Measurements from ENCODE around the gene SSBP2.
"Not testable (repeated sequence)": the region's sequence is repeated elsewhere in the genome, so short reads cannot be mapped to it uniquely, and the experiment has no call there.

Gene SSBP2

DNA sequence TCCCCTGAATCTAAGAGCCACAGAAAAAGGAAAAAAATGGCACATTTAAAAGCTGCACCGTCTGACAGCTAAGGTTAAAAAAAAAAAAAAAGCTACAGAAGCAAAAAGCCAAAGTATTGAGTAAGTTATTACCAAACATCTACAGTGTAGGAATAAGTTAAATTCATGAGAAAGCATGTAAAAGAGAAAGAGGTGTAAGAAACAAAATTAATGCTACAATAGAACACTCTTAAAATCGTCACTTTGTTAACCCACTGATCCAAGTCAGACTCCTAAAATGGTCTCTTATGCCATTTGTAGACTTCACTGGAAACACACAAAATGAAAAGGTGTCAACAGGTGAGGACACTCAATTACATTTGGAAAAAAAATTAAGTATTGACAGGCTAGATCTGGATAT lies 120.2 kb downstream of the SSBP2 start:
- Histone ChIP-seq H3K9me3 (ENCODE audit: control insufficient read depth in 1 of 2, low read length in 2 of 2) (no peaks in the 10 kb centered on the region), H3K4me3 (ENCODE audit: low read depth in 1 of 2, low read length in 2 of 2) (no peak overlapping the region), H3K36me3 (ENCODE audit: control insufficient read depth in 1 of 2, insufficient read depth in 2 of 2, low read length in 2 of 2) (peaks cover 0 to 3% of the 10 kb centered on the region in 2 donors), H3K27me3 (ENCODE audit: low read depth, low read length) (no peaks in the 10 kb centered on the region), H3K27ac (ENCODE audit: low read length) (no peak overlapping the region), H3K4me1 (ENCODE audit: control insufficient read depth in 1 of 2, insufficient read depth in 2 of 2, low read length in 2 of 2) (no peaks in the 10 kb centered on the region)

DNA sequence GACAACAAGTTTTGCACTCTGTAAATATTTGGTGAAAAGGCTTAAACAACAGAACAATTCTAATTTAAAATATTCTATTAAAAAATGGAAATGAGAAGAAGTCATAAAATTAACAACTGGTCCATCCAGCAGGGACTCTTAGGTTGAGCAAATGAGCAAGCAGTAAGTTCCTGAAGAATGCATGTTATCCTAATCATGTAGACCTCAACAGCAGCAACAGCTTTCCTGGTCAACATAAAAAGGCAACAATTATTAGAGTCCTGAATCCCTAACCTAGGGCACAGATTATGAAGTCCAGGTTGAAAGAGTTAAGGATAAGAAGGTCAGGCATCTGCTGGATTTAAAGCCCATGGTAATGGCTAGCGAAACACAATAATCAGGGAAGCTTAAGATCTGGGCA lies 120.9 kb downstream of the SSBP2 start:
- no peaks in the 10 kb centered on the region for H3K9me3 ChIP-seq (ENCODE audit: control insufficient read depth in 1 of 2, low read length in 2 of 2)
- H3K4me3 ChIP-seq (ENCODE audit: low read depth in 1 of 2, low read length in 2 of 2): no peak overlapping the region
- H3K27me3 ChIP-seq (ENCODE audit: low read depth, low read length): no peaks in the 10 kb centered on the region
- no peak overlapping the region for H3K27ac ChIP-seq (ENCODE audit: low read length)
- no peaks in the 10 kb centered on the region for H3K4me1 ChIP-seq (ENCODE audit: control insufficient read depth in 1 of 2, insufficient read depth in 2 of 2, low read length in 2 of 2)
- H3K36me3 ChIP-seq (ENCODE audit: control insufficient read depth in 1 of 2, insufficient read depth in 2 of 2, low read length in 2 of 2): peaks cover 0 to 3% of the 10 kb centered on the region in 2 donors

DNA sequence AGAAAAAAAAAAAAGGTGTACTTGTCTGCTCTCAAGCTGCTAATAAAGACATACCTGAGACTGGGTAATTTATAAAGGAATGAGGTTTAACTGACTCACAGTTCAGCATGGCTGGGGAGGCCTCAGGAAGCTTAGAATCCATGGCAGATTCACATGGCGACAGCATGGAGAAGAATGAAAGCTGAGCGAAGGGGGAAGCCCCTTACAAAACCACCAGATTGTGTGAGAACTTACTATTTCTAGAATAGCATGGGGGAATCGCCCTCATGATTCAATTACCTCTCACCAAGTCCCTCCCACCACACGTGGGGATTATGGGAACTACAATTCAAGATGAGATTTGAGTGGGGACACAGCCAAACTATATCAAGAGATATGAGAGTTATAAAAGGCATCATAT lies 122.8 kb downstream of the SSBP2 start:
- not testable (repeated sequence) for H3K36me3 ChIP-seq (ENCODE audit: control insufficient read depth in 1 of 2, insufficient read depth in 2 of 2, low read length in 2 of 2); H3K4me3 ChIP-seq (ENCODE audit: low read depth in 1 of 2, low read length in 2 of 2); H3K27me3 ChIP-seq (ENCODE audit: low read depth, low read length); H3K9me3 ChIP-seq (ENCODE audit: control insufficient read depth in 1 of 2, low read length in 2 of 2); H3K4me1 ChIP-seq (ENCODE audit: control insufficient read depth in 1 of 2, insufficient read depth in 2 of 2, low read length in 2 of 2); H3K27ac ChIP-seq (ENCODE audit: low read length)

- H3K9me3 ChIP-seq (ENCODE audit: control insufficient read depth in 1 of 2, low read length in 2 of 2): no peaks in the 10 kb centered on the region
- no peak overlapping the region for H3K4me3 ChIP-seq (ENCODE audit: low read depth in 1 of 2, low read length in 2 of 2)
- H3K27ac ChIP-seq (ENCODE audit: low read length): no peak overlapping the region
- H3K27me3 ChIP-seq (ENCODE audit: low read depth, low read length): no peaks in the 10 kb centered on the region
- H3K36me3 ChIP-seq (ENCODE audit: control insufficient read depth in 1 of 2, insufficient read depth in 2 of 2, low read length in 2 of 2): no peaks in the 10 kb centered on the region
- H3K4me1 ChIP-seq (ENCODE audit: control insufficient read depth in 1 of 2, insufficient read depth in 2 of 2, low read length in 2 of 2): no peaks in the 10 kb centered on the region
Observed at GRCh38 chr5:81626524-81626923, 124.4 kb downstream of the SSBP2 start.

GRCh38 chr5:81609810-81610375 lies 141.0 kb downstream of the SSBP2 start:
- H3K4me3 ChIP-seq (ENCODE audit: low read depth in 1 of 2, low read length in 2 of 2): no peak overlapping the region
- H3K27ac ChIP-seq (ENCODE audit: low read length): no peak overlapping the region
- no peaks in the 10 kb centered on the region for H3K27me3 ChIP-seq (ENCODE audit: low read depth, low read length)

DNA sequence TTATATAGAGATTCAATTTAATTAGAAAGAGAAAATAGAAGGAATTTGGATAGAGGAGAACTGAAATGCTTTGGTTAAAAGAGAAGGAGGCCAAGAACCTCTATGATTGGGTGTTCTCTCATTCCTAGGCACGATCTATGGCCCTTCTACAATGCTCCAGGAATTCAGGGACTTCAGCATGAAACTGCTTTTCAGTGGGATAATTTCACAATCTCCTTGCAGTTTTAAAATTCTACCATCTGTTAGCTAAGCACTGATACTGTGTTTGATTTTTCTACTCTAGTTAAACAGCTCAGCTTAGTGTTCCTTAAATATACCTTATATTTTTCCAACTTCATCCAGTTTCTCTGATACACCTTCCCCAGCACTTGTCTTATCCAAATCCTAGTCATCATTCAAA lies 141.9 kb downstream of the SSBP2 start:
- Histone ChIP-seq H3K9me3 (ENCODE audit: control insufficient read depth in 1 of 2, low read length in 2 of 2) (no peaks in the 10 kb centered on the region), H3K27me3 (ENCODE audit: low read depth, low read length) (no peaks in the 10 kb centered on the region), H3K27ac (ENCODE audit: low read length) (no peak overlapping the region), H3K4me3 (ENCODE audit: low read depth in 1 of 2, low read length in 2 of 2) (no peak overlapping the region), H3K36me3 (ENCODE audit: control insufficient read depth in 1 of 2, insufficient read depth in 2 of 2, low read length in 2 of 2) (peaks cover 5 to 6% of the 10 kb centered on the region in 2 donors), H3K4me1 (ENCODE audit: control insufficient read depth in 1 of 2, insufficient read depth in 2 of 2, low read length in 2 of 2) (no peaks in the 10 kb centered on the region)

More at GRCh38 chr5:81609810-81610375, 141.0 kb downstream of the SSBP2 start:
- Histone ChIP-seq H3K9me3 (ENCODE audit: control insufficient read depth in 1 of 2, low read length in 2 of 2) (no peaks in the 10 kb centered on the region), H3K36me3 (ENCODE audit: control insufficient read depth in 1 of 2, insufficient read depth in 2 of 2, low read length in 2 of 2) (peaks cover 5 to 10% of the 10 kb centered on the region in 2 donors), H3K4me1 (ENCODE audit: control insufficient read depth in 1 of 2, insufficient read depth in 2 of 2, low read length in 2 of 2) (no peaks in the 10 kb centered on the region)

DNA sequence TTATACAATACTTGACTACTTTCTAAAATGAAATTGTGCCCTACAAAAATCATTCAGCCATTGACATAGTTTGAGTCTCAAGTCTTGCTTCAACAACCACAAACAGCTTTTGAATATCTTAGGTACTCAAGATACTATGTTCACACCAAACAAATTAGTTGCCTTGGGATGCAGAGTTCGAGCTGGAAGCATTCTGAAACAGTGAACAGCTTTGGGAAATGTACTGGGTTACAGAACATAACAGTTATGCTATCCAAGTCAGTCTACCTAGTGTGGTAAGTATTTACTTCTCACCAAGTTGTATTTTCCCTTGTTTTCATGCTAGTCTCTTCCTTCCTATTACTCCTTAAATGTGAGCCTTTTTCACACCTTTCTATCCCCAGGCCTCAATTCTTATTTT lies 143.2 kb downstream of the SSBP2 start:
- Histone ChIP-seq H3K27me3 (ENCODE audit: low read depth, low read length) (no peaks in the 10 kb centered on the region), H3K4me1 (ENCODE audit: control insufficient read depth in 1 of 2, insufficient read depth in 2 of 2, low read length in 2 of 2) (no peaks in the 10 kb centered on the region), H3K9me3 (ENCODE audit: control insufficient read depth in 1 of 2, low read length in 2 of 2) (no peaks in the 10 kb centered on the region), H3K36me3 (ENCODE audit: control insufficient read depth in 1 of 2, insufficient read depth in 2 of 2, low read length in 2 of 2) (peaks cover 5 to 6% of the 10 kb centered on the region in 2 donors), H3K27ac (ENCODE audit: low read length) (no peak overlapping the region), H3K4me3 (ENCODE audit: low read depth in 1 of 2, low read length in 2 of 2) (no peak overlapping the region)

DNA sequence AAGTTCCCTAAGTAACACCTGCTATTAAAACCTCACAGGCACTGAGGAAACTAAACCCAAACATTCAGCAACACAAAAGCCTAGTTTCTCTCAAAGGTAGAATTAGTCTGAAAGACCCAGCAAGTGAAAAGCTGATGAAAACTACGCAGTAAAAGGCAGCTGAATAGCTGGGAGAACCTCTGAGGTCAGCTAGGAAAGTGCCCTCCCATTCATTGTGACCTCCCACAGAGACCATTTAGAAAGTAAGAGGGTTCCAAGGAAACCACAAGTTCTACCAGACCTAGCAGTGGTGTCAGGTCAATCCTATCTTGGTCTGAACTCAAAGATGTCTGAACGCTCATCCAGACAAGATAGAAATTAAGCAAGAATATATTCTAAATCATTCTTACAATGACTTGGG lies 144.7 kb downstream of the SSBP2 start:
- Histone ChIP-seq H3K36me3 (ENCODE audit: control insufficient read depth in 1 of 2, insufficient read depth in 2 of 2, low read length in 2 of 2) (peaks cover 5 to 6% of the 10 kb centered on the region in 2 donors), H3K4me1 (ENCODE audit: control insufficient read depth in 1 of 2, insufficient read depth in 2 of 2, low read length in 2 of 2) (no peaks in the 10 kb centered on the region), H3K27me3 (ENCODE audit: low read depth, low read length) (no peaks in the 10 kb centered on the region), H3K27ac (ENCODE audit: low read length) (no peak overlapping the region), H3K9me3 (ENCODE audit: control insufficient read depth in 1 of 2, low read length in 2 of 2) (no peaks in the 10 kb centered on the region), H3K4me3 (ENCODE audit: low read depth in 1 of 2, low read length in 2 of 2) (no peak overlapping the region)

DNA sequence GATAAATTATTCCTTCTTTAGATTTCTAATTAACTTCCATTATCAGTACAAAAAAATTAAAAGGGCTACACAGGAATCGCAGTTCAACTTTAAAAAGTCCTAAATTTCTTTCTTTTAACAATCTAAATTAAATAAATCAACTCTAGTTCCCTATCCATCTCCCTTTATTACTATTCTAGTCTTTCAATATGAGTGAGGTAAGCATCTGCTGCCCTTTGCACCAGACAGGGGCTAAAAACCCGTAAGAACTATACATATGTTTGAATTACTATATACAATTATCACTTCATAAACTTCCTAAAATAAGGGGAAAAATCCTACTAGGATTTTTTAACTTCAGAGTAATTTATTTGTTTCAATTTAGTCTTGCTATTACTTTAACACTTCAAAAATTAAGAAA lies 145.6 kb downstream of the SSBP2 start:
- Histone ChIP-seq H3K27me3 (ENCODE audit: low read depth, low read length) (no peaks in the 10 kb centered on the region), H3K4me3 (ENCODE audit: low read depth in 1 of 2, low read length in 2 of 2) (no peak overlapping the region), H3K27ac (ENCODE audit: low read length) (no peak overlapping the region), H3K4me1 (ENCODE audit: control insufficient read depth in 1 of 2, insufficient read depth in 2 of 2, low read length in 2 of 2) (no peaks in the 10 kb centered on the region), H3K9me3 (ENCODE audit: control insufficient read depth in 1 of 2, low read length in 2 of 2) (no peaks in the 10 kb centered on the region), H3K36me3 (ENCODE audit: control insufficient read depth in 1 of 2, insufficient read depth in 2 of 2, low read length in 2 of 2) (peaks cover 5 to 6% of the 10 kb centered on the region in 2 donors)

DNA sequence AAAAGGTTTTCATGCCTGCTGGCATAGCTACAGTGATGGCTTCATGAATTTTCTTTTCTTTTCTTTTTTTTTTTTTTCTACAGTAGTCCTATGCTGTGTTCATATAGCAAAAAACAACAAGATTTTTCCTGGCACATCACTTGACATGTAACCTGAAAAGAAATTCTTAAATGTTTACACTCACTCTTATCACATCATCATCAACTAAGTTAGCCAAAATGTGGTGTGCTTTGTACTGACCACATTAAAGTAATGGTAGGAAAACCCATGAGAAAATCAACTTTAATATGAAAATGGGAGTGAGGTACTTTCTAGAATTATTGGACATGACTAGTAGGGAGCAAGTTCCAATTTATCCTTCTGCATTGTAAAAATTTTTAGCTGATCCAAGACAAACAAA lies 146.7 kb downstream of the SSBP2 start:
- Histone ChIP-seq H3K27ac (ENCODE audit: low read length) (no peak overlapping the region), H3K4me1 (ENCODE audit: control insufficient read depth in 1 of 2, insufficient read depth in 2 of 2, low read length in 2 of 2) (no peaks in the 10 kb centered on the region), H3K36me3 (ENCODE audit: control insufficient read depth in 1 of 2, insufficient read depth in 2 of 2, low read length in 2 of 2) (peaks cover 0 to 6% of the 10 kb centered on the region in 2 donors), H3K27me3 (ENCODE audit: low read depth, low read length) (no peaks in the 10 kb centered on the region), H3K9me3 (ENCODE audit: control insufficient read depth in 1 of 2, low read length in 2 of 2) (no peaks in the 10 kb centered on the region), H3K4me3 (ENCODE audit: low read depth in 1 of 2, low read length in 2 of 2) (no peak overlapping the region)

GRCh38 chr5:81601919-81602318 lies 149.0 kb downstream of the SSBP2 start:
- Histone ChIP-seq H3K4me1 (ENCODE audit: control insufficient read depth in 1 of 2, insufficient read depth in 2 of 2, low read length in 2 of 2) (no peaks in the 10 kb centered on the region), H3K27me3 (ENCODE audit: low read depth, low read length) (no peaks in the 10 kb centered on the region), H3K9me3 (ENCODE audit: control insufficient read depth in 1 of 2, low read length in 2 of 2) (peaks cover 0 to 3% of the 10 kb centered on the region in 2 donors), H3K36me3 (ENCODE audit: control insufficient read depth in 1 of 2, insufficient read depth in 2 of 2, low read length in 2 of 2) (peaks cover 0 to 13% of the 10 kb centered on the region in 2 donors), H3K4me3 (ENCODE audit: low read depth in 1 of 2, low read length in 2 of 2) (no peak overlapping the region), H3K27ac (ENCODE audit: low read length) (no peak overlapping the region)

- H3K4me3 ChIP-seq (ENCODE audit: low read depth in 1 of 2, low read length in 2 of 2); H3K36me3 ChIP-seq (ENCODE audit: control insufficient read depth in 1 of 2, insufficient read depth in 2 of 2, low read length in 2 of 2); H3K27ac ChIP-seq (ENCODE audit: low read length); H3K4me1 ChIP-seq (ENCODE audit: control insufficient read depth in 1 of 2, insufficient read depth in 2 of 2, low read length in 2 of 2); H3K9me3 ChIP-seq (ENCODE audit: control insufficient read depth in 1 of 2, low read length in 2 of 2); H3K27me3 ChIP-seq (ENCODE audit: low read depth, low read length): not testable (repeated sequence)
Observed at GRCh38 chr5:81592085-81592484, 158.8 kb downstream of the SSBP2 start.

Data from muscle layer of duodenum (tissue), 2 donors.